Activated T-helper 17 cell treated with anti-CD3 and anti-CD28 coated beads, Interleukin-2, amount 50 U/mL, for 72 hours (primary cell): ENCODE results near the gene KRTAP4-12. TPM values are rescaled to one million over a fixed set of nuclear protein-coding genes. Genes with fewer than 3 reads are reported as not detected.
"Not testable (repeated sequence)": the region's sequence is repeated elsewhere in the genome, so short reads cannot be mapped to it uniquely, and the experiment has no call there.

Experiments
- ATAC-seq: fragments of 150-1000 bp; cut with Tn5 transposase; replicated peaks from 2 replicates; pipeline ENCODE4 v1.10.0; 2021; ENCODE audit warnings: mild to moderate bottlenecking, moderate library complexity
- H3K27ac Mint-ChIP-seq: one replicate; pipeline ENCODE4 v1.8.0; 2022; ENCODE audit warnings: mixed read lengths
- H3K27me3 Mint-ChIP-seq: one replicate; pipeline ENCODE4 v1.8.0; 2022; ENCODE audit warnings: mixed read lengths
- H3K36me3 Mint-ChIP-seq: one replicate; pipeline ENCODE4 v1.8.0; 2022; ENCODE audit warnings: low read depth, mild to moderate bottlenecking, mixed read lengths
- H3K4me1 Mint-ChIP-seq: one replicate; pipeline ENCODE4 v1.8.0; 2022; ENCODE audit warnings: mixed read lengths
- H3K4me3 Mint-ChIP-seq: one replicate; pipeline ENCODE4 v1.8.0; 2022; ENCODE audit warnings: mild to moderate bottlenecking, mixed read lengths
- H3K9me3 Mint-ChIP-seq: one replicate; pipeline ENCODE4 v1.8.0; 2022; ENCODE audit warnings: mixed read lengths
- total RNA-seq, 2 donors: library from RNA; stranded (reverse); gene quantifications; one replicate each; pipeline ENCODE4 v1.2.3, GENCODE V29; 2022

KRTAP4-12 gene
- total RNA-seq, 2 donors from 2014 or later: not detected

DNA sequence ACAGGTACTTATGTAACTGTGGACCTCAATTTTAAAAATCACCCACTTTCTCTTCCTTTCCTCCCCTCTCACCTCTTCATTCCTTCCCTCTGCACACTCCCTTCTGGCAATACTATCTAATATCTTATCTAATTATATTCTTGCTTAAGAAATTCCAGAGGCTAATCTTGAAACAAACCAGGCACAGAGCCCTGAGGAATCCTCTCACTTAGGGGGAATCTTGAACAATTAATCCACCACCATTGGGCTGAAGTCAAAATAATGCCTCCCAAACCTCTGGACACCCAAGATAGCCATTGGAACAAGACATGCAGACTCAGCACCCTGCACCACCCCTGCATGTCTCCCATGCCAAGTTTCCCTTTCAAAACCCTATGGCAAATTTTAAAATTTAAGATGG lies 17.4 kb upstream of the KRTAP4-12 start:
- no peaks in the 10 kb centered on the region for H3K4me1 Mint-ChIP-seq
- no peak for ATAC-seq
- H3K36me3 Mint-ChIP-seq: no peaks in the 10 kb centered on the region
- no peak overlapping the region for H3K4me3 Mint-ChIP-seq
- peaks cover 23% of the 10 kb centered on the region for H3K9me3 Mint-ChIP-seq
- H3K27ac Mint-ChIP-seq: no peak overlapping the region
- no peaks in the 10 kb centered on the region for H3K27me3 Mint-ChIP-seq

GRCh38 chr17:41140360-41141131 lies 16.6 kb upstream of the KRTAP4-12 start, which contains the start of gene KRTAP4-6:
KRTAP4-6 (minus strand) TSS chr17:41140544; CDS start chr17:41140487, 57 bp downstream.
- no peaks in the 10 kb centered on the region for H3K36me3 Mint-ChIP-seq
- peaks cover 23% of the 10 kb centered on the region for H3K9me3 Mint-ChIP-seq
- ATAC-seq: peak; percentile 19
- no peaks in the 10 kb centered on the region for H3K27me3 Mint-ChIP-seq
- no peak within 1 kb of the TSS for H3K27ac Mint-ChIP-seq
- H3K4me3 Mint-ChIP-seq: no peak within 1 kb of the TSS
- H3K4me1 Mint-ChIP-seq: no peaks in the 10 kb centered on the region

- not testable (repeated sequence) for H3K4me1 Mint-ChIP-seq, H3K27ac Mint-ChIP-seq, H3K36me3 Mint-ChIP-seq, H3K4me3 Mint-ChIP-seq, ATAC-seq, H3K27me3 Mint-ChIP-seq
- H3K9me3 Mint-ChIP-seq: peaks cover 23% of the 10 kb centered on the region
Observed at GRCh38 chr17:41139865-41140264, 15.9 kb upstream of the KRTAP4-12 start.

DNA sequence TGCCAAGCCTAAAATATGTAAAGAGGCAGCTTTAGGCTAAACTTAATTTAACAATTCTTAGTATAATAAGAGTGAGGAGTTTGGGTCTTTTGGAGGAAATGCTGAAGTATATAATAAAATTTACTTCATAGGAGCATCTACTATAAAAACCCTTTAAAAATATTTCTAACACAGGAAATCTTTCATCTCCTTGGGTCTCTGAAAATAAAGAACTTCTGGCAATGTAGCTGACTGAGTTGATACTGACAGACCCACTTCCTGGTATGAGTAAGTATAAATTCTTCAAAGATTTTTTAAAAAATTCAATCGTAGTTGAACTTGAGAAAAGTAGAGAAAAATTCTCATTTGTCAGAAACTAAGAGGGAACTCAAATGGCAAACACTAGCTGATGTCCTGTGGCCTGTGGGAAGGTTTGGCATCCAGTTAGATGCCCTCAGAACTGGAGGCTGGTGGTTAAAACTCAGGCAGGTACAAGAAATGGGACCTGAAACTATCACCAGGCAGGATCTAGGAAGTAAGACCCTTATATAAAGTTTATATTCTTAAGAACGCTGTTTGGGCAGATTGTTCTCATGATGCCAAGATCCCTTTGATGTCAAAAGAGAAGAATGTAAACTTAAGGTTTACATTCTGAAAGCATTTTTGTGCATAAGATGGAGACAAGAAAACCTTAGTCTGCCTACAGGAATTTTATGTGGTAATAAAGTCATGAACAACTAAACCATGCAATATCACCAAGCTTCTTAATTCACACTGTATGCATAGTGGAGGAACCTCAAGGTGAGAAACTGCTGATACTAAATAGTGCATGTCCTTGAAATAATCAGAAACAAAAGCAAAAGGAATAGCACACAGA lies 10.1 kb upstream of the KRTAP4-12 start:
- no peak overlapping the region for H3K4me3 Mint-ChIP-seq
- no peaks in the 10 kb centered on the region for H3K36me3 Mint-ChIP-seq
- no peaks in the 10 kb centered on the region for H3K9me3 Mint-ChIP-seq
- H3K27ac Mint-ChIP-seq: peak overlapping the region; percentile 60
- peaks cover 5% of the 10 kb centered on the region for H3K4me1 Mint-ChIP-seq
- no peak for ATAC-seq
- H3K27me3 Mint-ChIP-seq: no peaks in the 10 kb centered on the region

DNA sequence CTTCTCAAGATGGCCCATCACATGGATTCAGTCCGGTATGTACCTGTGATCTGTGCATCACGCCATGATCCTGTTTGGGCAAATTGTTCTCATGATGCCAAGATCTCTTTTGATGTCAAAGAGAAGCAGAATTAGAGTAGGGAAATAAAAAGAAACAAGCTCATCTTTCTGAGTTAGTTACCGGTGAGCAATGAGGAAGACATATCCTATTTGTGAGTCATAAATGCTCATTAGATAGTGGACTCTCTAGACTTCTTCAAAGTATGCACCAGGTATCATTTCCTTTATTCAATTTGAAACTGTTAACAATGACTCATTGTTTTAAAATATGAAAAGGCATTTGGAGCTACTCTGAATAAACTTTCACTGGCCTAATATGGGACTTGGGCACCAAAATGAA lies 8.0 kb upstream of the KRTAP4-12 start:
- Mint-ChIP-seq H3K27ac (no peak overlapping the region), H3K4me3 (no peak overlapping the region), H3K27me3 (no peaks in the 10 kb centered on the region), H3K36me3 (no peaks in the 10 kb centered on the region), H3K9me3 (no peaks in the 10 kb centered on the region), H3K4me1 (peaks cover 5% of the 10 kb centered on the region)
- ATAC-seq: peak; percentile 66

- no peak for ATAC-seq
- peaks cover 22% of the 10 kb centered on the region for H3K4me1 Mint-ChIP-seq
- peaks cover under 1% of the 10 kb centered on the region for H3K9me3 Mint-ChIP-seq
- H3K4me3 Mint-ChIP-seq: no peak overlapping the region
- H3K27ac Mint-ChIP-seq: no peak overlapping the region
- H3K36me3 Mint-ChIP-seq: no peaks in the 10 kb centered on the region
- H3K27me3 Mint-ChIP-seq: no peaks in the 10 kb centered on the region
Observed at GRCh38 chr17:41127371-41127770, 3.4 kb upstream of the KRTAP4-12 start.

- H3K36me3 Mint-ChIP-seq: no peaks in the 10 kb centered on the region
- no peak overlapping the region for H3K4me3 Mint-ChIP-seq
- H3K9me3 Mint-ChIP-seq: peaks cover 3% of the 10 kb centered on the region
- H3K4me1 Mint-ChIP-seq: peaks cover 17% of the 10 kb centered on the region
- ATAC-seq: no peak
- H3K27ac Mint-ChIP-seq: no peak overlapping the region
- no peaks in the 10 kb centered on the region for H3K27me3 Mint-ChIP-seq
Observed at GRCh38 chr17:41126412-41126811, 2.4 kb upstream of the KRTAP4-12 start.

DNA sequence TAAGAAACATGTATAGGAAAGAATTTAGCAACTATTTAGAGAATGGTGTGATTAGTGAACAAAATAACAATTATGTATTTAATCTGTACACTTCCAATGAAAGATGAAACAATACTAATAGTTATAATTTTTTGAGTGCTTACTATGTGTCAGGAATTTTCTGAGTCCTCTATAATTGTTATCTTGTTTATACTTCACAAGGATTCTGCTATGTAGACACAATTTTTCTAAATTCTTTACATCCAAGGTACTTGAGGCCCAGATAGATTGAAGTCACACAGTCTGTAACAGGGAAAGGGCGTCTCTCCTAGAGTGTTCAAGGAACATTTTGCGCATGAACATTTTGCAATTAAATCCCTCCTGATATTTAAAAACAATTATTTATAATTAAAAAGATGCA lies 1.1 kb upstream of the KRTAP4-12 start:
- no peak overlapping the region for H3K27ac Mint-ChIP-seq
- ATAC-seq: no peak
- H3K4me1 Mint-ChIP-seq: peaks cover 24% of the 10 kb centered on the region
- H3K36me3 Mint-ChIP-seq: no peaks in the 10 kb centered on the region
- H3K4me3 Mint-ChIP-seq: no peak overlapping the region
- H3K27me3 Mint-ChIP-seq: no peaks in the 10 kb centered on the region
- peaks cover 3% of the 10 kb centered on the region for H3K9me3 Mint-ChIP-seq

DNA sequence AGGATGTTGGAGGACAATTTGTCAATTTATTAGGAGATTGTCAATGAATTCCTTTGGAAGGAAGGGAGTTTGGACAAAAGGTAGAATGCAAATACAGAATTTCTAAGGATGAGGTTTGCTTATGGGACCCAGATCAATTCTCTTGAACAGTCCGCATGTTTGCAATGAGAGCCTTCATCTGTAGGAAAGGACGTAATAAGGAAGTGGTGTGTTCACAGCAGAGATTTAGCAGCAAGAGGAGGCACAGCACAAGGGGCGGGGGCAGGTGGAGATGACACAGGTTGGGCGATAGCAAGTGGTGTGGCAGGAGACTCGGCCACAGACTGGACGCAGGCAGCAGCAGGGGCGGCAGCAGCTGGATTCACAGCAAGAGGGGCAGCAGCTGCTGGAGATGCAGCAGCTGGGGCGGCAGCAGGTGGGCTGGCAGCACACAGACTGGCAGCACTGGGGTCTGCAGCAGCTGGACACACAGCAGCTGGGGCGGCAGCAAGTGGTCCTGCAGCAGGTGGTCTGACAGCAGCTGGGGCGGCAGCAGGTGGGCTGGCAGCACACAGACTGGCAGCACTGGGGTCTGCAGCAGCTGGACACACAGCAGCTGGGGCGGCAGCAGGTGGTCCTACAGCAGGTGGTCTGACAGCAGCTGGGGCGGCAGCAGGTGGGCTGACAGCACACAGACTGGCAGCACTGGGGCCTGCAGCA lies 541 bp downstream of the KRTAP4-12 start:
- Mint-ChIP-seq H3K4me1 (peaks cover 28% of the 10 kb centered on the region), H3K27ac (peak overlapping the region; percentile 3), H3K4me3 (peak overlapping the region; percentile 27)
- not testable (repeated sequence) for H3K9me3 Mint-ChIP-seq, H3K27me3 Mint-ChIP-seq, H3K36me3 Mint-ChIP-seq, ATAC-seq

DNA sequence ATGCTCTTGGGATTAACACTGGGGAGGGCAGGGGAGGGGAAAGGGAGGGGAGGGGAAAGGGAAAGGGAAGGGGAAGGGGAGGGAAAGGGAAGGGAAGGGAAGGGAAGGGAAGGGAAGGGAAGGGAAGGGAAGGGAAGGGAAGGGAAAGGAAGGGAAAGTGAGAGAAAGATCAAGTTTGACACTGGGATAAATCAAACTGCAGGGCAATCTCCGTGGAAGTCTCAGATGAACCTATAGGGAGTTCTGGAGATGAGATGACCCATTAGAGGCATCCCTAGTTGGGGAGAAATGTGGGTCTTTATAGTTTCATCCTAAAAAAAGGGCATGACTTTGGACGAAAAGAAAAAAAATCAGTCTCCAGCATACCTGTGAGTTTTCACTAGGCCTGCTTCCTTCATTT lies 2.2 kb downstream of the KRTAP4-12 start:
- Mint-ChIP-seq H3K4me1 (peaks cover 28% of the 10 kb centered on the region), H3K27ac (no peak overlapping the region), H3K36me3 (no peaks in the 10 kb centered on the region), H3K4me3 (no peak overlapping the region), H3K27me3 (peaks cover 5% of the 10 kb centered on the region), H3K9me3 (peaks cover 3% of the 10 kb centered on the region)
- no peak for ATAC-seq

- H3K9me3 Mint-ChIP-seq, ATAC-seq: not testable (repeated sequence)
- H3K4me3 Mint-ChIP-seq: peak overlapping the region; percentile 63
Observed at GRCh38 chr17:41119696-41120690, 4.0 kb downstream of the KRTAP4-12 start.

DNA sequence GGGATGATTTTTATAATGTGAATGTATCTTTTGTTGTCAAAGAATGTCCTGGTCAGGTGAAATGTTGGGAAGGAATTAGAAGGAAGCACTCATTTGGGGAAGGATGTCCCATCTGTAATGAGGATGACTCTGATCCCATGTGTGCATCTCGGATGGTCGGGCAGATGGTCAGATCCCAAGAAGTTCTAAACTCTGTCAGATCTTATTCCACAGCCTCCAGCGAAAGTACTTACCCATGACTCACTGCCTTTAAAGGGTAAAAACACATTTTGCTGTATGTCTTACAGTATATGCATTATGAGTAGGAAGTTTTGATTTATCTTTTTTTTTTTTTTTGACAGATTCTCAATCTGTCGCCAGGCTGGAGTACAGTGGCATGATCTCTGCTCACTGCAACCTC lies 5.3 kb downstream of the KRTAP4-12 start:
- Mint-ChIP-seq H3K27ac (no peak overlapping the region), H3K9me3 (peaks cover 3% of the 10 kb centered on the region), H3K4me1 (peaks cover 19% of the 10 kb centered on the region), H3K36me3 (no peaks in the 10 kb centered on the region), H3K27me3 (peaks cover 8% of the 10 kb centered on the region), H3K4me3 (no peak overlapping the region)
- ATAC-seq: no peak

More at GRCh38 chr17:41119696-41120690, 4.0 kb downstream of the KRTAP4-12 start:
- not testable (repeated sequence) for H3K27me3 Mint-ChIP-seq, H3K36me3 Mint-ChIP-seq
- peaks cover 24% of the 10 kb centered on the region for H3K4me1 Mint-ChIP-seq
- peak overlapping the region; percentile 83 for H3K27ac Mint-ChIP-seq

GRCh38 chr17:41117846-41118386 lies 6.1 kb downstream of the KRTAP4-12 start, which contains the start of gene KRTAP4-11:
KRTAP4-11 (minus strand) TSS chr17:41118373; CDS start chr17:41118315, 58 bp downstream.
- not testable (repeated sequence) for ATAC-seq, H3K36me3 Mint-ChIP-seq, H3K27ac Mint-ChIP-seq, H3K4me3 Mint-ChIP-seq, H3K9me3 Mint-ChIP-seq, H3K27me3 Mint-ChIP-seq
- peaks cover 12% of the 10 kb centered on the region for H3K4me1 Mint-ChIP-seq
